IPS-18a (cell line): ENCODE results near the gene TRIM69.
A peak's percentile ranks its signal among the peaks of the same experiment; 100 is the strongest.

Experiments
- H3K27ac ChIP-seq: one replicate; pipeline ENCODE4 v1.5.1; 2013; ENCODE audit warnings: low read length
- H3K27me3 ChIP-seq: one replicate; pipeline ENCODE4 v1.6.1; 2013; ENCODE audit warnings: mild to moderate bottlenecking, low read length; ENCODE audit not compliant: control insufficient read depth, insufficient read depth
- H3K36me3 ChIP-seq: one replicate; pipeline ENCODE4 v1.6.1; 2013; ENCODE audit warnings: low read depth, low read length; ENCODE audit not compliant: control insufficient read depth
- H3K4me1 ChIP-seq: one replicate; pipeline ENCODE4 v1.6.1; 2013; ENCODE audit warnings: low read depth, low read length; ENCODE audit not compliant: control insufficient read depth
- H3K4me3 ChIP-seq: one replicate; pipeline ENCODE4 v1.5.1; 2013; ENCODE audit warnings: low read length
- H3K9ac ChIP-seq: one replicate; pipeline ENCODE4 v1.6.1; 2013; ENCODE audit warnings: mild to moderate bottlenecking, low read length, moderate library complexity
- H3K9me3 ChIP-seq: one replicate; pipeline ENCODE4 v1.6.1; 2013; ENCODE audit warnings: low read depth, low read length; ENCODE audit not compliant: control insufficient read depth

Gene TRIM69

GRCh38 chr15:44706946-44707636 is 29.2 kb upstream of the TRIM69 start:
- Histone ChIP-seq H3K27ac (no peak overlapping the region), H3K9ac (no peak overlapping the region), H3K9me3 (no peaks in the 10 kb centered on the region), H3K36me3 (no peaks in the 10 kb centered on the region), H3K4me3 (no peak overlapping the region), H3K27me3 (peaks cover 6% of the 10 kb centered on the region), H3K4me1 (peaks cover under 1% of the 10 kb centered on the region)

GRCh38 chr15:44710236-44711095 is 25.9 kb upstream of the TRIM69 start:
- H3K9me3 ChIP-seq, result no peaks in the 10 kb centered on the region
- H3K4me1 ChIP-seq, result peaks cover 5% of the 10 kb centered on the region
- H3K27me3 ChIP-seq, result peaks cover 17% of the 10 kb centered on the region
- H3K9ac ChIP-seq, result peak overlapping the region; percentile 74
- peak overlapping the region; percentile 50 for H3K27ac ChIP-seq
- peaks cover 2% of the 10 kb centered on the region for H3K36me3 ChIP-seq
- peak overlapping the region; percentile 80 for H3K4me3 ChIP-seq

- Histone ChIP-seq H3K27me3 (peaks cover 17% of the 10 kb centered on the region), H3K27ac (peak within 1 kb of the TSS; percentile 50), H3K36me3 (peaks cover 9% of the 10 kb centered on the region), H3K4me3 (peak within 1 kb of the TSS; percentile 80), H3K9ac (peak within 1 kb of the TSS; percentile 74), H3K9me3 (no peaks in the 10 kb centered on the region), H3K4me1 (peaks cover 5% of the 10 kb centered on the region)
These were observed 25.1 kb upstream of the TRIM69 start, which contains the start of the genes B2M and PATL2 for GRCh38 chr15:44711096-44711742. TSS of gene B2M (plus strand) at chr15:44711517. CDS start at chr15:44711547, 30 bp downstream. TSS of gene PATL2 (minus strand) at chr15:44711323. CDS start at chr15:44676490, 34,833 bp downstream.

- H3K27ac ChIP-seq, result no peak overlapping the region
- peaks cover 17% of the 10 kb centered on the region for H3K27me3 ChIP-seq
- peak overlapping the region; percentile 74 for H3K9ac ChIP-seq
- peak overlapping the region; percentile 80 for H3K4me3 ChIP-seq
- H3K36me3 ChIP-seq, result peaks cover 16% of the 10 kb centered on the region
- H3K9me3 ChIP-seq, result no peaks in the 10 kb centered on the region
- H3K4me1 ChIP-seq, result peaks cover 5% of the 10 kb centered on the region
These were observed 24.5 kb upstream of the TRIM69 start for GRCh38 chr15:44711743-44712345.

- Histone ChIP-seq H3K9me3 (no peaks in the 10 kb centered on the region), H3K4me3 (peak overlapping the region; percentile 80), H3K27me3 (peaks cover 17% of the 10 kb centered on the region), H3K27ac (no peak overlapping the region), H3K9ac (peak overlapping the region; percentile 74), H3K4me1 (peaks cover 5% of the 10 kb centered on the region), H3K36me3 (peaks cover 22% of the 10 kb centered on the region)
These were observed 23.9 kb upstream of the TRIM69 start for GRCh38 chr15:44712346-44713005.

- Histone ChIP-seq H3K4me3 (no peak overlapping the region), H3K9me3 (no peaks in the 10 kb centered on the region), H3K27me3 (peaks cover 17% of the 10 kb centered on the region), H3K9ac (no peak overlapping the region), H3K27ac (no peak overlapping the region), H3K4me1 (peaks cover 5% of the 10 kb centered on the region), H3K36me3 (peaks cover 28% of the 10 kb centered on the region)
These were observed 23.0 kb upstream of the TRIM69 start for GRCh38 chr15:44713006-44713966.

- Histone ChIP-seq H3K9ac (no peak overlapping the region), H3K27me3 (peaks cover 17% of the 10 kb centered on the region), H3K4me3 (no peak overlapping the region), H3K27ac (no peak overlapping the region), H3K4me1 (peaks cover 5% of the 10 kb centered on the region), H3K9me3 (no peaks in the 10 kb centered on the region), H3K36me3 (peaks cover 28% of the 10 kb centered on the region)
These were observed 21.1 kb upstream of the TRIM69 start for GRCh38 chr15:44715142-44715796.

GRCh38 chr15:44715797-44716334 is 20.5 kb upstream of the TRIM69 start:
- no peak overlapping the region for H3K27ac ChIP-seq
- H3K4me3 ChIP-seq, result no peak overlapping the region
- H3K4me1 ChIP-seq, result peaks cover 5% of the 10 kb centered on the region
- H3K9me3 ChIP-seq, result no peaks in the 10 kb centered on the region
- H3K36me3 ChIP-seq, result peaks cover 28% of the 10 kb centered on the region
- H3K9ac ChIP-seq, result no peak overlapping the region
- H3K27me3 ChIP-seq, result peaks cover 17% of the 10 kb centered on the region

- H3K4me3 ChIP-seq, result no peak overlapping the region
- H3K4me1 ChIP-seq, result peaks cover 5% of the 10 kb centered on the region
- peaks cover 11% of the 10 kb centered on the region for H3K27me3 ChIP-seq
- peaks cover 28% of the 10 kb centered on the region for H3K36me3 ChIP-seq
- H3K9me3 ChIP-seq, result no peaks in the 10 kb centered on the region
- no peak overlapping the region for H3K9ac ChIP-seq
- H3K27ac ChIP-seq, result no peak overlapping the region
These were observed 19.2 kb upstream of the TRIM69 start for GRCh38 chr15:44716983-44717602.
